HEK293 (cell line): ENCODE data around the gene SLC6A17.
A peak's percentile ranks its signal among the peaks of the same experiment; 100 is the strongest.

ENCODE experiments used
- BCL6B ChIP-seq: fragments of 450-650 bp; formaldehyde crosslinking; IDR thresholded peaks from 2 replicates; pipeline ENCODE4 v1.5.1; 2017; ENCODE audit warnings: missing biosample characterization, missing genetic modification characterization
- GFI1B ChIP-seq: fragments of 450-650 bp; formaldehyde crosslinking; IDR thresholded peaks from 2 replicates; pipeline ENCODE4 v1.5.1; 2016; ENCODE audit warnings: missing biosample characterization, missing genetic modification characterization
- GLIS2 ChIP-seq: fragments of 450-650 bp; formaldehyde crosslinking; IDR thresholded peaks from 2 replicates; pipeline ENCODE4 v1.5.1; 2016; ENCODE audit warnings: missing biosample characterization, missing genetic modification characterization
- IKZF3 ChIP-seq: fragments of 450-650 bp; IDR thresholded peaks from 2 replicates; pipeline ENCODE4 v1.5.0; 2018; ENCODE audit warnings: missing biosample characterization, mild to moderate bottlenecking, missing genetic modification characterization, moderate library complexity
- KLF16 ChIP-seq: fragments of 450-650 bp; formaldehyde crosslinking; IDR thresholded peaks from 2 replicates; pipeline ENCODE4 v1.5.1; 2017; ENCODE audit warnings: missing biosample characterization, missing genetic modification characterization
- MZF1 ChIP-seq: fragments of 450-650 bp; formaldehyde crosslinking; IDR thresholded peaks from 2 replicates; pipeline ENCODE4 v1.5.1; 2017; ENCODE audit warnings: missing biosample characterization, missing genetic modification characterization, borderline replicate concordance
- ZBTB17 ChIP-seq: fragments of 450-650 bp; formaldehyde crosslinking; IDR thresholded peaks from 2 replicates; pipeline ENCODE4 v1.5.1; 2016; ENCODE audit warnings: missing biosample characterization, missing genetic modification characterization
- ZBTB44 ChIP-seq: fragments of 450-650 bp; IDR thresholded peaks from 2 replicates; pipeline ENCODE4 v1.5.1; 2018; ENCODE audit warnings: missing biosample characterization, mild to moderate bottlenecking, missing genetic modification characterization
- ZIC2 ChIP-seq: fragments of 450-650 bp; formaldehyde crosslinking; IDR thresholded peaks from 2 replicates; pipeline ENCODE4 v1.5.1; 2016; ENCODE audit warnings: missing biosample characterization, missing genetic modification characterization
- ZNF132 ChIP-seq: fragments of 450-650 bp; formaldehyde crosslinking; IDR thresholded peaks from 2 replicates; pipeline ENCODE4 v1.5.1; 2017; ENCODE audit warnings: missing biosample characterization, missing genetic modification characterization, borderline replicate concordance
- ZNF133 ChIP-seq: fragments of 450-650 bp; formaldehyde crosslinking; IDR thresholded peaks from 2 replicates; pipeline ENCODE4 v1.5.1; 2016; ENCODE audit warnings: missing biosample characterization, missing genetic modification characterization
- ZNF138 ChIP-seq: fragments of 450-650 bp; formaldehyde crosslinking; IDR thresholded peaks from 2 replicates; pipeline ENCODE4 v1.5.1; 2016; ENCODE audit warnings: missing biosample characterization, missing genetic modification characterization, borderline replicate concordance
- ZNF174 ChIP-seq: fragments of 450-650 bp; formaldehyde crosslinking; IDR thresholded peaks from 2 replicates; pipeline ENCODE4 v1.5.0; 2017; ENCODE audit warnings: missing biosample characterization, mild to moderate bottlenecking, missing genetic modification characterization
- ZNF19 ChIP-seq: fragments of 450-650 bp; formaldehyde crosslinking; IDR thresholded peaks from 2 replicates; pipeline ENCODE4; 2016; ENCODE audit warnings: missing biosample characterization, missing genetic modification characterization, low read depth
- ZNF214 ChIP-seq: fragments of 450-650 bp; formaldehyde crosslinking; IDR thresholded peaks from 2 replicates; pipeline ENCODE4 v1.5.1; 2017; ENCODE audit warnings: missing biosample characterization, mild to moderate bottlenecking, missing genetic modification characterization, borderline replicate concordance
- ZNF311 ChIP-seq: fragments of 450-650 bp; formaldehyde crosslinking; IDR thresholded peaks from 2 replicates; pipeline ENCODE4 v1.5.1; 2017; ENCODE audit warnings: missing biosample characterization, missing genetic modification characterization, borderline replicate concordance
- ZNF350 ChIP-seq: fragments of 450-650 bp; formaldehyde crosslinking; IDR thresholded peaks from 2 replicates; pipeline ENCODE4 v1.5.0; 2017; ENCODE audit warnings: missing biosample characterization, mild to moderate bottlenecking, missing genetic modification characterization
- ZNF354C ChIP-seq: fragments of 450-650 bp; formaldehyde crosslinking; IDR thresholded peaks from 2 replicates; pipeline ENCODE4 v1.5.1; 2016; ENCODE audit warnings: missing biosample characterization, missing genetic modification characterization, low read depth, borderline replicate concordance
- ZNF37A ChIP-seq: fragments of 450-650 bp; IDR thresholded peaks from 2 replicates; pipeline ENCODE4 v1.5.1; 2018; ENCODE audit warnings: missing biosample characterization, missing genetic modification characterization
- ZNF518A ChIP-seq: fragments of 450-650 bp; formaldehyde crosslinking; conservative IDR thresholded peaks from 2 replicates; pipeline ENCODE4 v1.5.1; 2016; ENCODE audit warnings: low read depth, missing biosample characterization, missing genetic modification characterization
- ZNF600 ChIP-seq: fragments of 450-650 bp; formaldehyde crosslinking; IDR thresholded peaks from 2 replicates; pipeline ENCODE4 v1.5.1; 2016; ENCODE audit warnings: missing biosample characterization, missing genetic modification characterization
- ZNF660 ChIP-seq: fragments of 450-650 bp; IDR thresholded peaks from 2 replicates; pipeline ENCODE4 v1.5.1; 2018; ENCODE audit warnings: missing biosample characterization, mild to moderate bottlenecking, missing genetic modification characterization
- ZNF830 ChIP-seq: fragments of 450-650 bp; IDR thresholded peaks from 2 replicates; pipeline ENCODE4 v1.5.0; 2018; ENCODE audit warnings: missing biosample characterization, missing genetic modification characterization, low read depth, mild to moderate bottlenecking, moderate library complexity
- ZNF837 ChIP-seq: fragments of 450-650 bp; formaldehyde crosslinking; IDR thresholded peaks from 2 replicates; pipeline ENCODE4 v1.5.1; 2016; ENCODE audit warnings: missing biosample characterization, missing genetic modification characterization
- ZSCAN16 ChIP-seq: fragments of 450-650 bp; formaldehyde crosslinking; IDR thresholded peaks from 2 replicates; pipeline ENCODE4 v1.5.1; 2016; ENCODE audit warnings: missing biosample characterization, missing genetic modification characterization
- ZSCAN30 ChIP-seq: fragments of 450-650 bp; IDR thresholded peaks from 2 replicates; pipeline ENCODE4 v1.5.1; 2018; ENCODE audit warnings: missing biosample characterization, mild to moderate bottlenecking, missing genetic modification characterization, moderate library complexity
- TF ChIP-seq, protein P1 (sequence below): fragments of 450-650 bp; formaldehyde crosslinking; IDR thresholded peaks from 2 replicates; pipeline ENCODE4 v1.5.1; 2017; ENCODE audit warnings: missing biosample characterization, missing genetic modification characterization
- TF ChIP-seq, protein P2 (sequence below): fragments of 450-650 bp; formaldehyde crosslinking; IDR thresholded peaks from 2 replicates; pipeline ENCODE4 v1.5.1; 2017; ENCODE audit warnings: missing biosample characterization, missing genetic modification characterization

The SLC6A17 gene

GRCh38 chr1:110176299-110176956 is 26.1 kb downstream of the SLC6A17 start (continued):
- TF ChIP-seq ZNF830 (tag by site-specific recombination) (peak; percentile 24; the same call in 1 of the 2 replicates), ZBTB44 (tag by site-specific recombination) (peak; percentile 83; the same call in 1 of the 2 replicates), ZNF214 (tag by site-specific recombination) (peak; percentile 16; the same call in 1 of the 2 replicates), ZNF660 (tag by site-specific recombination) (peak; percentile 98), GLIS2 (peak; percentile 13; the same call in 1 of the 2 replicates), ZNF174 (tag by site-specific recombination) (peak; percentile 97), ZNF37A (tag by site-specific recombination) (peak; percentile 76; the same call in 1 of the 2 replicates), BCL6B (tag by site-specific recombination) (peak; percentile 74), ZSCAN16 (tag by site-specific recombination) (no peak), ZNF518A (tag by site-specific recombination) (no peak), ZNF133 (tag by site-specific recombination) (no peak), ZSCAN30 (tag by site-specific recombination) (0 out of 2 replicates have a peak, but pooled peaks have one; percentile 45), ZNF350 (tag by site-specific recombination) (peak; percentile 92), IKZF3 (no peak), ZNF311 (tag by site-specific recombination) (peak; percentile 86; the same call in 1 of the 2 replicates), GFI1B (tag by site-specific recombination) (no peak), ZNF600 (tag by site-specific recombination) (peak; percentile 31; the same call in 1 of the 2 replicates), MZF1 (no peak), ZBTB17 (tag by site-specific recombination) (peak; percentile 45; the same call in 1 of the 2 replicates), ZNF837 (tag by site-specific recombination) (no peak), ZNF354C (tag by site-specific recombination) (no peak), KLF16 (no peak), ZNF138 (tag by site-specific recombination) (no peak), ZNF19 (tag by site-specific recombination) (no peak), ZIC2 (peak; percentile 61), ZNF132 (tag by site-specific recombination) (peak; percentile 78; the same call in 1 of the 2 replicates)
- TF ChIP-seq, protein P1, sequence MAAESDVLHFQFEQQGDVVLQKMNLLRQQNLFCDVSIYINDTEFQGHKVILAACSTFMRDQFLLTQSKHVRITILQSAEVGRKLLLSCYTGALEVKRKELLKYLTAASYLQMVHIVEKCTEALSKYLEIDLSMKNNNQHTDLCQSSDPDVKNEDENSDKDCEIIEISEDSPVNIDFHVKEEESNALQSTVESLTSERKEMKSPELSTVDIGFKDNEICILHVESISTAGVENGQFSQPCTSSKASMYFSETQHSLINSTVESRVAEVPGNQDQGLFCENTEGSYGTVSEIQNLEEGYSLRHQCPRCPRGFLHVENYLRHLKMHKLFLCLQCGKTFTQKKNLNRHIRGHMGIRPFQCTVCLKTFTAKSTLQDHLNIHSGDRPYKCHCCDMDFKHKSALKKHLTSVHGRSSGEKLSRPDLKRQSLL = peak; percentile 31; the same call in 1 of the 2 replicates
- TF ChIP-seq, protein P2, sequence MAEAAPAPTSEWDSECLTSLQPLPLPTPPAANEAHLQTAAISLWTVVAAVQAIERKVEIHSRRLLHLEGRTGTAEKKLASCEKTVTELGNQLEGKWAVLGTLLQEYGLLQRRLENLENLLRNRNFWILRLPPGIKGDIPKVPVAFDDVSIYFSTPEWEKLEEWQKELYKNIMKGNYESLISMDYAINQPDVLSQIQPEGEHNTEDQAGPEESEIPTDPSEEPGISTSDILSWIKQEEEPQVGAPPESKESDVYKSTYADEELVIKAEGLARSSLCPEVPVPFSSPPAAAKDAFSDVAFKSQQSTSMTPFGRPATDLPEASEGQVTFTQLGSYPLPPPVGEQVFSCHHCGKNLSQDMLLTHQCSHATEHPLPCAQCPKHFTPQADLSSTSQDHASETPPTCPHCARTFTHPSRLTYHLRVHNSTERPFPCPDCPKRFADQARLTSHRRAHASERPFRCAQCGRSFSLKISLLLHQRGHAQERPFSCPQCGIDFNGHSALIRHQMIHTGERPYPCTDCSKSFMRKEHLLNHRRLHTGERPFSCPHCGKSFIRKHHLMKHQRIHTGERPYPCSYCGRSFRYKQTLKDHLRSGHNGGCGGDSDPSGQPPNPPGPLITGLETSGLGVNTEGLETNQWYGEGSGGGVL (tag by site-specific recombination) = peak; percentile 75
